Neural cell (in vitro differentiated cells): Measurements from ENCODE around the gene PHF21B. TPM values are rescaled to one million over a fixed set of nuclear protein-coding genes. Genes with fewer than 3 reads are reported as not detected.

ENCODE experiments used
- H2AFZ ChIP-seq: fragments of 200-600, 300-800 bp; sonication (generic), shearing (Covaris generic); 2 replicates; pipeline ENCODE4 v1.6.0; 2014; ENCODE audit warnings: low read depth, mild to moderate bottlenecking, antibody characterized with exemption, low read length, moderate library complexity
- H3F3A ChIP-seq: fragments of 200-600 bp; shearing (Covaris generic); 2 replicates; pipeline ENCODE4 v1.6.1; 2016; ENCODE audit warnings: mild to moderate bottlenecking, moderate library complexity, mixed read lengths, antibody characterized with exemption, low read length; ENCODE audit not compliant: insufficient read depth, poor library complexity, severe bottlenecking
- H3K27ac ChIP-seq: fragments of 200-600, 300-800 bp; sonication (generic), shearing (Covaris generic); 2 replicates; pipeline ENCODE4 v1.5.1; 2014; ENCODE audit warnings: mild to moderate bottlenecking, low read length, moderate library complexity
- H3K27me3 ChIP-seq: fragments of 300-800, 200-600 bp; sonication (generic), shearing (Covaris generic); 2 replicates; pipeline ENCODE4 v1.6.0; 2014; ENCODE audit warnings: mild to moderate bottlenecking, low read depth, low read length, moderate library complexity; ENCODE audit not compliant: insufficient read depth
- H3K36me3 ChIP-seq: fragments of 300-800, 200-600 bp; sonication (generic), shearing (Covaris generic); 2 replicates; pipeline ENCODE4 v1.5.1; 2014; ENCODE audit warnings: mild to moderate bottlenecking, antibody characterized with exemption, low read length, moderate library complexity; ENCODE audit not compliant: insufficient read depth
- H3K4me2 ChIP-seq: fragments of 300-800, 200-600 bp; sonication (generic), shearing (Covaris generic); 2 replicates; pipeline ENCODE4 v1.6.0; 2014; ENCODE audit warnings: mild to moderate bottlenecking, low read length
- H3K4me3 ChIP-seq: fragments of 300-800, 200-600 bp; sonication (generic), shearing (Covaris generic); 2 replicates; pipeline ENCODE4 v1.5.1; 2014; ENCODE audit warnings: mild to moderate bottlenecking, low read length, moderate library complexity
- H3K79me2 ChIP-seq: fragments of 200-600 bp; shearing (Covaris generic); replicated peaks from 2 replicates; pipeline ENCODE4 v1.6.0; 2014; ENCODE audit warnings: mild to moderate bottlenecking, low read length, moderate library complexity; ENCODE audit not compliant: insufficient read depth
- H3K9ac ChIP-seq: fragments of 300-800, 200-600 bp; sonication (generic), shearing (Covaris generic); 2 replicates; pipeline ENCODE4 v1.6.1; 2016; ENCODE audit warnings: mild to moderate bottlenecking, low read length, mixed read lengths
- H3K9me2 ChIP-seq: fragments of 200-600 bp; shearing (Covaris generic); 2 replicates; pipeline ENCODE4 v1.6.1; 2016; ENCODE audit warnings: mild to moderate bottlenecking, low read length, mixed read lengths; ENCODE audit not compliant: insufficient read depth
- H3K9me3 ChIP-seq: fragments of 200-600, 300-800 bp; sonication (generic), shearing (Covaris generic); 2 replicates; pipeline ENCODE4 v1.6.1; 2016; ENCODE audit warnings: mild to moderate bottlenecking, mixed run types, low read length, moderate library complexity, mixed read lengths
- H4K20me1 ChIP-seq: fragments of 200-600 bp; shearing (Covaris generic); 2 replicates; pipeline ENCODE4 v1.6.1; 2016; ENCODE audit warnings: mild to moderate bottlenecking, mixed run types; ENCODE audit not compliant: insufficient read depth
- EP300 ChIP-seq: fragments of 450-650 bp; conservative IDR thresholded peaks from 2 replicates; pipeline ENCODE4 v1.6.1; 2014; ENCODE audit warnings: antibody characterized with exemption, mild to moderate bottlenecking, moderate library complexity; ENCODE audit not compliant: poor library complexity, severe bottlenecking
- EZH2 ChIP-seq: fragments of 200-600, 300-800 bp; shearing (Covaris generic), sonication (generic); IDR thresholded peaks from 2 replicates; pipeline ENCODE4 v1.6.1; 2014; ENCODE audit warnings: antibody characterized with exemption, low read length, borderline replicate concordance, mild to moderate bottlenecking; ENCODE audit not compliant: insufficient read depth, poor library complexity, severe bottlenecking
- MXI1 ChIP-seq: fragments of 450-650 bp; conservative IDR thresholded peaks from 2 replicates; pipeline ENCODE4 v1.6.1; 2014; ENCODE audit warnings: antibody characterized with exemption, mild to moderate bottlenecking; ENCODE audit not compliant: poor library complexity, severe bottlenecking
- POLR2AphosphoS5 ChIP-seq: IDR thresholded peaks from 2 replicates; pipeline ENCODE4 v1.6.1; 2012
- RAD21 ChIP-seq: fragments of 450-650 bp; conservative IDR thresholded peaks from 2 replicates; pipeline ENCODE4 v1.6.1; 2014; ENCODE audit warnings: antibody characterized with exemption, mild to moderate bottlenecking, moderate library complexity
- SMC3 ChIP-seq: fragments of 450-650 bp; conservative IDR thresholded peaks from 2 replicates; pipeline ENCODE4 v1.6.1; 2014; ENCODE audit warnings: antibody characterized with exemption, mild to moderate bottlenecking, moderate library complexity; ENCODE audit not compliant: poor library complexity
- TAF1 ChIP-seq: IDR thresholded peaks from 2 replicates; pipeline ENCODE4 v1.6.1; 2012; ENCODE audit warnings: low read depth
- polyA plus RNA-seq: library from polyadenylated mRNA; depleted of rRNA; stranded (reverse); fragments of >200 nt; gene quantifications from 2 replicates; pipeline ENCODE4 v1.2.3, GENCODE V29; 2014
- TF ChIP-seq, protein P1 (sequence below): IDR thresholded peaks from 2 replicates; pipeline ENCODE4 v1.6.1; 2012; ENCODE audit warnings: borderline replicate concordance
- TF ChIP-seq, protein P2 (sequence below): fragments of 450-650 bp; IDR thresholded peaks from 2 replicates; pipeline ENCODE4 v1.5.1; 2014; ENCODE audit warnings: antibody characterized with exemption, mild to moderate bottlenecking, moderate library complexity; ENCODE audit not compliant: poor library complexity, severe bottlenecking

PHF21B gene
- polyA plus RNA-seq, 1 donor from 2014 or later = 49.5 TPM

DNA sequence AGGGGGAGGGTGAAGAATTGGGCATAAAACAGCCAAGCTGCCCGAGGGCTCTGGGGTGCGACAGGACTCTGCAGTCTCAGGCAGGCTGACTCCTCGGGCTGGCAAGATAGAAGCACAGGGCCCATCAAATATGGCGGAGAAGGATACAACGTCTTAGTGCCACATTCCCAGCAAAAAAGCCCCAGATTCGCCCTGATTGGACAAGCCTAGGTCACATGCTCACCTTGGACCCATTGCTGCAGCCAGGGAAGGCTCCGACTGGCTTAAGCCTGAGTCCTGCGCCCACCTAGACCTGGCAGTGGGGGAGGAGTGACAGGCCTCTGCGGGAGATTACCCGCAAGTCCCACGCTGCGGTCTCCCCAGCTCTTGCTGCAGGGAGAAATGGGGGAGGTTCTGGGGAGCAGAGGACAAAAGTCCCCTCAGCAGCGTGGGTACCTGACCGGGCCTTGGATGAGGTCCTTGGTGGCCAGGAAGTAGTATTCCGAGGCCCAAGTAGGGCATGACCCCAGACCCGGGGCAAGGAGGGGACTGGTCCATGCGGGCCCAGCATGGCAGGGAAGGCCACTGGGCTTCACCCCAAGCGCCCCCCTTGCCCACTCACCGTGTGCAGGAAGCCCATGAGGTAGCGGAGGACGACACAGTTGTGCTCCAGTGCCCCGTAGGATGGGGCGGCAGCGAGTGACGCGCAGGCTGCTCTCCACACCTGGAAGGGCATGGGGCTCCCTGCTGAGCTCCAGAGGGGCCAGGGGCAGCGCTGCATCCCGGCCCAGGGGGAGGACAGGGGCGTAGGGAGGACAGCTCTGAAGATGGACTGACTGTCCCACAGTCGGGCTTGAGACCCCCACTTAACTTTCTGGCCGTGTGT lies 144.4 kb downstream of the PHF21B start:
- H4K20me1 ChIP-seq = no peaks in the 10 kb centered on the region
- no peak overlapping the region for H3K4me3 ChIP-seq
- no peaks in the 10 kb centered on the region for H3K36me3 ChIP-seq
- TF ChIP-seq SMC3 (no peak), POLR2AphosphoS5 (no peak), MXI1 (no peak), EZH2 (no peak), TAF1 (no peak), RAD21 (no peak), EP300 (no peak)
- TF ChIP-seq, protein P1, sequence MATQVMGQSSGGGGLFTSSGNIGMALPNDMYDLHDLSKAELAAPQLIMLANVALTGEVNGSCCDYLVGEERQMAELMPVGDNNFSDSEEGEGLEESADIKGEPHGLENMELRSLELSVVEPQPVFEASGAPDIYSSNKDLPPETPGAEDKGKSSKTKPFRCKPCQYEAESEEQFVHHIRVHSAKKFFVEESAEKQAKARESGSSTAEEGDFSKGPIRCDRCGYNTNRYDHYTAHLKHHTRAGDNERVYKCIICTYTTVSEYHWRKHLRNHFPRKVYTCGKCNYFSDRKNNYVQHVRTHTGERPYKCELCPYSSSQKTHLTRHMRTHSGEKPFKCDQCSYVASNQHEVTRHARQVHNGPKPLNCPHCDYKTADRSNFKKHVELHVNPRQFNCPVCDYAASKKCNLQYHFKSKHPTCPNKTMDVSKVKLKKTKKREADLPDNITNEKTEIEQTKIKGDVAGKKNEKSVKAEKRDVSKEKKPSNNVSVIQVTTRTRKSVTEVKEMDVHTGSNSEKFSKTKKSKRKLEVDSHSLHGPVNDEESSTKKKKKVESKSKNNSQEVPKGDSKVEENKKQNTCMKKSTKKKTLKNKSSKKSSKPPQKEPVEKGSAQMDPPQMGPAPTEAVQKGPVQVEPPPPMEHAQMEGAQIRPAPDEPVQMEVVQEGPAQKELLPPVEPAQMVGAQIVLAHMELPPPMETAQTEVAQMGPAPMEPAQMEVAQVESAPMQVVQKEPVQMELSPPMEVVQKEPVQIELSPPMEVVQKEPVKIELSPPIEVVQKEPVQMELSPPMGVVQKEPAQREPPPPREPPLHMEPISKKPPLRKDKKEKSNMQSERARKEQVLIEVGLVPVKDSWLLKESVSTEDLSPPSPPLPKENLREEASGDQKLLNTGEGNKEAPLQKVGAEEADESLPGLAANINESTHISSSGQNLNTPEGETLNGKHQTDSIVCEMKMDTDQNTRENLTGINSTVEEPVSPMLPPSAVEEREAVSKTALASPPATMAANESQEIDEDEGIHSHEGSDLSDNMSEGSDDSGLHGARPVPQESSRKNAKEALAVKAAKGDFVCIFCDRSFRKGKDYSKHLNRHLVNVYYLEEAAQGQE = no peak
- TF ChIP-seq, protein P2, sequence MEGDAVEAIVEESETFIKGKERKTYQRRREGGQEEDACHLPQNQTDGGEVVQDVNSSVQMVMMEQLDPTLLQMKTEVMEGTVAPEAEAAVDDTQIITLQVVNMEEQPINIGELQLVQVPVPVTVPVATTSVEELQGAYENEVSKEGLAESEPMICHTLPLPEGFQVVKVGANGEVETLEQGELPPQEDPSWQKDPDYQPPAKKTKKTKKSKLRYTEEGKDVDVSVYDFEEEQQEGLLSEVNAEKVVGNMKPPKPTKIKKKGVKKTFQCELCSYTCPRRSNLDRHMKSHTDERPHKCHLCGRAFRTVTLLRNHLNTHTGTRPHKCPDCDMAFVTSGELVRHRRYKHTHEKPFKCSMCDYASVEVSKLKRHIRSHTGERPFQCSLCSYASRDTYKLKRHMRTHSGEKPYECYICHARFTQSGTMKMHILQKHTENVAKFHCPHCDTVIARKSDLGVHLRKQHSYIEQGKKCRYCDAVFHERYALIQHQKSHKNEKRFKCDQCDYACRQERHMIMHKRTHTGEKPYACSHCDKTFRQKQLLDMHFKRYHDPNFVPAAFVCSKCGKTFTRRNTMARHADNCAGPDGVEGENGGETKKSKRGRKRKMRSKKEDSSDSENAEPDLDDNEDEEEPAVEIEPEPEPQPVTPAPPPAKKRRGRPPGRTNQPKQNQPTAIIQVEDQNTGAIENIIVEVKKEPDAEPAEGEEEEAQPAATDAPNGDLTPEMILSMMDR = no peak
- no peak overlapping the region for H2AFZ ChIP-seq
- no peaks in the 10 kb centered on the region for H3K9me3 ChIP-seq
- no peak overlapping the region for H3K27ac ChIP-seq
- H3K27me3 ChIP-seq = no peaks in the 10 kb centered on the region
- no peaks in the 10 kb centered on the region for H3K79me2 ChIP-seq
- no peak overlapping the region for H3K9ac ChIP-seq
- no peaks in the 10 kb centered on the region for H3F3A ChIP-seq
- no peaks in the 10 kb centered on the region for H3K9me2 ChIP-seq
- no peak overlapping the region for H3K4me2 ChIP-seq

DNA sequence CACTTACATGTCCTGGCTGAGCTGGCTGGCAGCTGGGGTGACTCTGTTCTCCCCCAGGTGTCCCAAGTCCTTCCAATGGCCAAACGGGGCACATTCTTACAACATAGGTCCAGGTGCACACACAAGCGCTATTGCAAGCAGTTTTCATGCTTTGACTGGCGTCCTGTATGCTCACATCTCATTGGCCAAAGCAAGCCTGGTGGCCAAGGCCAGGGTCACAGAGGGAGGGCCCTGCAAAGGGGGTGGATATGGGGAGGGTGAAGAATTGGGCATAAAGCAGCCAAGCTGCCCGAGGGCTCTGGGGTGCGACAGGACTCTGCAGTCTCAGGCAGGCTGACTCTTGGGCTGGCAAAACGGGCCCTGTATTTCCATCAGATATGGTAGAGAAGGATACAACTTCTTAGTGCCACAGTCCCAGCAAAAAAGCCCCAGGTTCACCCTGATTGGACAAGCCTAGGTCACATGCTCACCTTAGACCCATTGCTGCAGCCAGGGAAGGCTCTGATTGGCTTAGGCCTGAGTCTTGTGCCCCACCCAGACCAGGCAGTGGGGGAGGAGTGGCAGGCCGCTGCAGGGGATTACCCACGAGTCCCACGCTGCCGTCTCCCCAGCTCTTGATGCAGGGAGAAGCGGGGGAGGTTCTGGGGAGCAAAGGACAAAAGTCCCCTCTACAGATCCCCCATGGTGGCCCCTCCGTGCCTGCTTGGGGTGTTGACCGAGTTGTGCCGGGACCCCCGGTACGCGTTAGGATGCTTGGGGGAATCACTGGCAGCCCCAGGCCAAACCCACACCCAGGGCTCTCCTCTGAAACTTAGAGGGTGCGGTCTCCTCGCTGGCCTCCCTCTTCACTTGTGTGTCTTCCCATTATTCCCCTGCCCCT lies 146.6 kb downstream of the PHF21B start:
- H3K27me3 ChIP-seq = no peaks in the 10 kb centered on the region
- no peaks in the 10 kb centered on the region for H3K9me3 ChIP-seq
- H3K36me3 ChIP-seq = no peaks in the 10 kb centered on the region
- no peaks in the 10 kb centered on the region for H4K20me1 ChIP-seq
- no peak overlapping the region for H3K9ac ChIP-seq
- H3K79me2 ChIP-seq = no peaks in the 10 kb centered on the region
- no peak overlapping the region for H3K4me2 ChIP-seq
- no peak overlapping the region for H3K27ac ChIP-seq
- no peak overlapping the region for H3K4me3 ChIP-seq
- no peak overlapping the region for H2AFZ ChIP-seq
- TF ChIP-seq RAD21 = no peak
- TF ChIP-seq POLR2AphosphoS5 = no peak
- H3K9me2 ChIP-seq = no peaks in the 10 kb centered on the region
- H3F3A ChIP-seq = no peaks in the 10 kb centered on the region
